NCI-H2227 treated with DMSO at 0.1 percent for 48 hours (cell line): Measurements from ENCODE around the gene ROBO2.

Experiments
- DNase-seq: peaks from one replicate; lab custom pipeline; 2025; lab: John Stamatoyannopoulos, UW

Gene ROBO2

GRCh38 chr3:77256584-77257503 is 216.9 kb downstream of the ROBO2 start:
- peak; percentile 1 for DNase-seq

- DNase-seq, result peak; percentile 26
Observed at GRCh38 chr3:77259694-77260093, 219.8 kb downstream of the ROBO2 start.

GRCh38 chr3:77262361-77262760 is 222.5 kb downstream of the ROBO2 start:
- no peak for DNase-seq

GRCh38 chr3:77267589-77267988 is 227.7 kb downstream of the ROBO2 start:
- no peak for DNase-seq

GRCh38 chr3:77271306-77271705 is 231.4 kb downstream of the ROBO2 start:
- DNase-seq, result no peak

- DNase-seq, result no peak
Observed at GRCh38 chr3:77271711-77272110, 231.8 kb downstream of the ROBO2 start.

- DNase-seq, result no peak
Observed at GRCh38 chr3:77279276-77279675, 239.4 kb downstream of the ROBO2 start.

- peak; percentile 50 for DNase-seq
Observed at GRCh38 chr3:77281721-77282120, 241.8 kb downstream of the ROBO2 start.

- no peak for DNase-seq
Observed at GRCh38 chr3:77283108-77283507, 243.2 kb downstream of the ROBO2 start.

- DNase-seq, result peak; percentile 0
Observed at GRCh38 chr3:77288348-77288747, 248.4 kb downstream of the ROBO2 start.

GRCh38 chr3:77296527-77296926 is 256.6 kb downstream of the ROBO2 start:
- no peak for DNase-seq

- peak; percentile 2 for DNase-seq
Observed at GRCh38 chr3:77298417-77298816, 258.5 kb downstream of the ROBO2 start.

- peak; percentile 41 for DNase-seq
Observed at GRCh38 chr3:77303955-77304699, 264.2 kb downstream of the ROBO2 start.

- no peak for DNase-seq
Observed at GRCh38 chr3:77304700-77305021, 264.8 kb downstream of the ROBO2 start.

- DNase-seq, result no peak
Observed at GRCh38 chr3:77309460-77309859, 269.6 kb downstream of the ROBO2 start.

GRCh38 chr3:77313843-77314242 is 273.9 kb downstream of the ROBO2 start:
- DNase-seq, result no peak

GRCh38 chr3:77319711-77320110 is 279.8 kb downstream of the ROBO2 start:
- DNase-seq, result no peak

GRCh38 chr3:77320514-77320913 is 280.6 kb downstream of the ROBO2 start:
- peak; percentile 93 for DNase-seq

GRCh38 chr3:77321646-77322045 is 281.7 kb downstream of the ROBO2 start:
- no peak for DNase-seq

GRCh38 chr3:77323626-77324025 is 283.7 kb downstream of the ROBO2 start:
- DNase-seq, result no peak

GRCh38 chr3:77324105-77324504 is 284.2 kb downstream of the ROBO2 start:
- no peak for DNase-seq

GRCh38 chr3:77325280-77325679 is 285.4 kb downstream of the ROBO2 start:
- DNase-seq, result no peak

- no peak for DNase-seq
Observed at GRCh38 chr3:77325702-77326101, 285.8 kb downstream of the ROBO2 start.
